Ascending aorta (tissue), 2 donors: Measurements from ENCODE around the gene DDX1. TPM values are rescaled to one million over a fixed set of nuclear protein-coding genes. Genes with fewer than 3 reads are reported as not detected.
"Not testable (repeated sequence)": the region's sequence is repeated elsewhere in the genome, so short reads cannot be mapped to it uniquely, and the experiment has no call there.

Experiments used
- DNase-seq, 2 donors: peaks; one replicate each; pipeline ENCODE4 v3.0.0-alpha.2; 2019; ENCODE audit warnings: low spot score in 2 of 2
- H3K27ac ChIP-seq, 2 donors: fragments of 200-600 bp; sonication (generic); one replicate each; pipeline ENCODE4 v1.5.1; 2016 to 2017; ENCODE audit warnings: mild to moderate bottlenecking in 1 of 2
- H3K27me3 ChIP-seq: fragments of 200-600 bp; sonication (generic); one replicate; pipeline ENCODE4 v1.5.1; 2017
- H3K36me3 ChIP-seq, 2 donors: fragments of 200-600 bp; sonication (generic); one replicate each; pipeline ENCODE4 v1.5.1; 2016
- H3K4me1 ChIP-seq, 2 donors: fragments of 200-600 bp; sonication (generic); one replicate each; pipeline ENCODE4 v1.5.1; 2016 to 2017; ENCODE audit warnings: mild to moderate bottlenecking in 1 of 2
- H3K4me3 ChIP-seq, 2 donors: fragments of 200-600 bp; sonication (generic); one replicate each; pipeline ENCODE4 v1.5.1; 2016 to 2017; ENCODE audit warnings: mild to moderate bottlenecking in 1 of 2
- H3K9me3 ChIP-seq, 2 donors: fragments of 200-600 bp; sonication (generic); one replicate each; pipeline ENCODE4 v1.5.1; 2016
- CTCF ChIP-seq, 3 experiments: fragments of 200-600 bp in 2 of 3; fragments of 450-650 bp in 1 of 3; sonication (generic) in 2 of 3; IDR thresholded peaks; one replicate each; pipeline ENCODE4 v1.5.1; 2016 to 2019; ENCODE audit warnings: antibody characterized with exemption in 3 of 3, mild to moderate bottlenecking in 1 of 3, moderate library complexity in 1 of 3
- intact Hi-C: fragments of 100-400 bp; cut with DNase I; formaldehyde crosslinking; loops from one replicate; pipeline ENCODE4 v1.15.1; 2023
- total RNA-seq: library from RNA; depleted of rRNA; stranded (reverse); fragments of >200 nt; gene quantifications from one replicate; pipeline ENCODE4 v1.1.0, GENCODE V29; 2016

Gene DDX1
- total RNA-seq, 1 donor from 2014 or later: 21.5 TPM

- DNase-seq: no peak
- TF ChIP-seq CTCF (IDR thresholded peaks at IDR 0.05): no peak
- Histone ChIP-seq H3K27ac (no peak overlapping the region), H3K36me3 (peaks cover 59 to 72% of the 10 kb centered on the region in 2 donors), H3K4me3 (no peak overlapping the region), H3K27me3 (no peaks in the 10 kb centered on the region), H3K4me1 (no peaks in the 10 kb centered on the region), H3K9me3 (no peaks in the 10 kb centered on the region)
- intact Hi-C loops: no loop called here
Measured at GRCh38 chr2:15619938-15620337, 28.3 kb downstream of the DDX1 start.

GRCh38 chr2:15620340-15620739, 28.7 kb downstream of the DDX1 start:
- Histone ChIP-seq H3K27ac (no peak overlapping the region), H3K27me3 (no peaks in the 10 kb centered on the region), H3K36me3 (peaks cover 61 to 70% of the 10 kb centered on the region in 2 donors), H3K9me3 (no peaks in the 10 kb centered on the region), H3K4me1 (no peaks in the 10 kb centered on the region), H3K4me3 (no peak overlapping the region)
- TF ChIP-seq CTCF (IDR thresholded peaks at IDR 0.05): no peak
- no peak for DNase-seq
- intact Hi-C loops: no loop called here

- no peak for TF ChIP-seq CTCF (IDR thresholded peaks at IDR 0.05)
- no peaks in the 10 kb centered on the region for H3K9me3 ChIP-seq
- H3K4me1 ChIP-seq: no peaks in the 10 kb centered on the region
- DNase-seq: no peak
- H3K4me3 ChIP-seq: no peak overlapping the region
- intact Hi-C loops: no loop called here
- peaks cover 61 to 69% of the 10 kb centered on the region in 2 donors for H3K36me3 ChIP-seq
- H3K27me3 ChIP-seq: no peaks in the 10 kb centered on the region
- no peak overlapping the region for H3K27ac ChIP-seq
Measured at GRCh38 chr2:15620857-15621471, 29.3 kb downstream of the DDX1 start.

- intact Hi-C loops, H3K27me3 ChIP-seq, H3K4me1 ChIP-seq, H3K9me3 ChIP-seq, DNase-seq, H3K4me3 ChIP-seq, H3K27ac ChIP-seq: not testable (repeated sequence)
- H3K36me3 ChIP-seq: peaks cover 61 to 73% of the 10 kb centered on the region in 2 donors
Measured at GRCh38 chr2:15621472-15621870, 29.8 kb downstream of the DDX1 start.

GRCh38 chr2:15622214-15622613, 30.5 kb downstream of the DDX1 start:
- H3K9me3 ChIP-seq: no peaks in the 10 kb centered on the region
- no peaks in the 10 kb centered on the region for H3K4me1 ChIP-seq
- H3K4me3 ChIP-seq: no peak overlapping the region
- intact Hi-C loops: no loop called here
- H3K27me3 ChIP-seq: no peaks in the 10 kb centered on the region
- no peak for TF ChIP-seq CTCF (IDR thresholded peaks at IDR 0.05)
- H3K36me3 ChIP-seq: peaks cover 68 to 80% of the 10 kb centered on the region in 2 donors
- DNase-seq: no peak
- H3K27ac ChIP-seq: no peak overlapping the region

- intact Hi-C loops: no loop called here
- H3K27me3 ChIP-seq: no peaks in the 10 kb centered on the region
- no peak overlapping the region for H3K27ac ChIP-seq
- no peaks in the 10 kb centered on the region for H3K9me3 ChIP-seq
- peaks cover 67 to 86% of the 10 kb centered on the region in 2 donors for H3K36me3 ChIP-seq
- no peak overlapping the region for H3K4me3 ChIP-seq
- DNase-seq: no peak
- TF ChIP-seq CTCF (IDR thresholded peaks at IDR 0.05): no peak
- H3K4me1 ChIP-seq: no peaks in the 10 kb centered on the region
Measured at GRCh38 chr2:15622614-15623480, 31.2 kb downstream of the DDX1 start.
